A204.1 (cell line): Measurements from ENCODE around the gene PAN2.

Experiments used
- FAIRE-seq: peaks from 2 replicates; lab custom pipeline; 2012; peaks lifted over from hg19 to GRCh38; lab: Jason Lieb, UNC

Gene PAN2

GRCh38 chr12:56267443-56268071 is 66.2 kb downstream of the PAN2 start:
- FAIRE-seq: no peak

GRCh38 chr12:56266693-56267442 is 66.9 kb downstream of the PAN2 start, which contains the start of gene COQ10A:
Gene COQ10A, plus strand, starts transcription at chr12:56266942. Its CDS starts 177 bp downstream, at chr12:56267119.
- FAIRE-seq: no peak
